Naive B cell (primary cell): ENCODE results near the gene CCDC47. TPM values are rescaled to one million over a fixed set of nuclear protein-coding genes. Genes with fewer than 3 reads are reported as not detected.
"Not testable (repeated sequence)": the region's sequence is repeated elsewhere in the genome, so short reads cannot be mapped to it uniquely, and the experiment has no call there.

ENCODE experiments used
- ATAC-seq, 2 donors: fragments of 150-1000 bp; cut with Tn5 transposase; 2 replicates each; pipeline ENCODE4 v1.10.0; 2021; ENCODE audit warnings: low read depth in 2 of 2, mild to moderate bottlenecking in 2 of 2, moderate library complexity in 2 of 2
- DNase-seq: peaks from one replicate; pipeline ENCODE4 v3.0.0; 2022
- H3K27ac Mint-ChIP-seq, 6 donors: one replicate each; pipeline ENCODE4 v1.8.0; 2020 to 2022; ENCODE audit warnings: mild to moderate bottlenecking in 6 of 6, mixed read lengths in 6 of 6, moderate library complexity in 5 of 6, inconsistent platforms in 2 of 6
- H3K27me3 Mint-ChIP-seq, 3 donors: one replicate each; pipeline ENCODE4 v1.8.0; 2021 to 2022; ENCODE audit warnings: mixed read lengths in 3 of 3, mild to moderate bottlenecking in 1 of 3
- H3K36me3 Mint-ChIP-seq, 2 donors: one replicate each; pipeline ENCODE4 v1.8.0; 2020 to 2022; ENCODE audit warnings: mixed read lengths in 2 of 2, inconsistent platforms in 1 of 2, mild to moderate bottlenecking in 1 of 2
- H3K4me1 Mint-ChIP-seq, 3 donors: one replicate each; pipeline ENCODE4 v1.8.0; 2020 to 2022; ENCODE audit warnings: mixed read lengths in 3 of 3, inconsistent platforms in 1 of 3, mild to moderate bottlenecking in 1 of 3, moderate library complexity in 1 of 3
- H3K4me3 Mint-ChIP-seq, 8 donors: one replicate each; pipeline ENCODE4 v1.8.0; 2020 to 2022; ENCODE audit warnings: mild to moderate bottlenecking in 8 of 8, mixed read lengths in 8 of 8, moderate library complexity in 8 of 8, inconsistent platforms in 2 of 8
- H3K9me3 Mint-ChIP-seq, 7 donors: one replicate each; pipeline ENCODE4 v1.8.0; 2020 to 2022; ENCODE audit warnings: mixed read lengths in 7 of 7, mild to moderate bottlenecking in 5 of 7, inconsistent platforms in 2 of 7, moderate library complexity in 1 of 7
- polyA plus RNA-seq, 6 donors: library from polyadenylated mRNA; unstranded; fragments of 300-500 nt; fragmentation: Illumina TruSeq; gene quantifications; one replicate each; pipeline ENCODE4 v1.2.3, GENCODE V29; 2021; ENCODE audit warnings: low read depth in 6 of 6

The CCDC47 gene
- polyA plus RNA-seq, 6 donors from 2014 or later: 27.1 to 46.1 (median 36.3) TPM

DNA sequence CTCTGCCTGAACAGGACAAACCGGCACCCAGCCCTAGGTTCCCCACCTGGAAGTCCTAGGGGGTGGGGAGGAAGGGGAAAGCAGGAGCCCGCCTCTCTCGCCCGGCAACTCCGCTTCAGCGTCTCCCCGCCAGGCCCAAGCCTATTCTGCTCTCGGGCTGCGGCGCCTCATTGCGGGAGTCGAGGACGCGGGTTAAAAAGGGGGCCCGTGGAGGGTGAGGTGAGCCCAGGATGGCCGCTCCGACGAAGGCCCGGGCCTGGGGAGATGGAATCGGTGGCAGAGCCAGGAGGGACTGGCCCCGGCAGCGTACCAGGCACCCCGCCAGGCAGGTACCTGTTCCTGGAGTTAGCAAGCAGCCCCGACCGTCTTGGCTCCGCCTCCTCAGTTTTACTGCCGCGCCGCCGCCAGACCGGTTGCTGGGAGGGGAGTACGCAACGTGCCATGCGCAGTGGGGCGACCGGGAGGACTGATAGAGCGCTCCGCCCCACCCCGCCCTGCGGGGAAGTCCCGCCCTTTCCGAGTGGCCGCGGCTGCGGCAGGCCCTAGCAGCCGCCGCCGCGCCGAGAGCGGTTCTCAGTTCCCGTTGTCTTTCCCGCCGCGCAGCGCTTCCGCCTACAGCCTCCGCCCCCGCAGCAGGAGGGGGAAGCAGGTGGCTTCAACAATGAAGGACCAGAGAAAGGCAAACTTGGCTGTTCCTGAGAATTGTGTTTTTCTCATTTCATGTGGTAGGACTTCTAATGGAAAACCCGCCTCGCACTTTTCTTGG lies 31.8 kb downstream of the CCDC47 start, which contains the start of gene STRADA:
STRADA (minus strand) TSS at position 392 of the 766 bp plus-strand sequence. CDS start 13,430 bp downstream, outside the sequence.
- Mint-ChIP-seq H3K36me3 (no peaks in the 10 kb centered on the region), H3K9me3 (no peaks in the 10 kb centered on the region), H3K4me1 (peaks cover 12 to 33% (median 26%) of the 10 kb centered on the region in 3 donors), H3K27me3 (no peaks in the 10 kb centered on the region), H3K27ac (peak within 1 kb of the TSS; percentile 94 to 100 (median 98)), H3K4me3 (peak within 1 kb of the TSS; percentile 83 to 99 (median 92))
- ATAC-seq (peak; percentile 79 to 81), DNase-seq (peak; percentile 99)

DNA sequence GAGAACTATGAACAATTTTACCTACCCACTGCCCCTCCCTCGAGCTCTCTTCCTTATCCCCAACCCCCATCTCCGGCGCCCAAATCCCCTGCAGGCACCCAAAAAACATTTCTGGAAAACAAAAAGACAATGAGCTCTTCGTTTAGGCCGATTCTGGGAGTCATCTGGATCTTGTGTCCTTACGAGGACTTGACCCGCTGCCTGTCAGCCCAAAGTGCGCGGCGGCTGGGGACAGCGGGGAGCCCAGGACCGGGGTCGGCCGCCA lies 32.3 kb downstream of the CCDC47 start:
- DNase-seq (no peak), ATAC-seq (peak in 1 of 2 donors; percentile 0)
- H3K9me3 Mint-ChIP-seq: no peaks in the 10 kb centered on the region
- H3K36me3 Mint-ChIP-seq: no peaks in the 10 kb centered on the region
- H3K27ac Mint-ChIP-seq: peak overlapping the region; percentile 94 to 100 (median 96)
- peak overlapping the region; percentile 83 to 99 (median 92) for H3K4me3 Mint-ChIP-seq
- peaks cover 12 to 33% (median 31%) of the 10 kb centered on the region in 3 donors for H3K4me1 Mint-ChIP-seq
- H3K27me3 Mint-ChIP-seq: no peaks in the 10 kb centered on the region

DNA sequence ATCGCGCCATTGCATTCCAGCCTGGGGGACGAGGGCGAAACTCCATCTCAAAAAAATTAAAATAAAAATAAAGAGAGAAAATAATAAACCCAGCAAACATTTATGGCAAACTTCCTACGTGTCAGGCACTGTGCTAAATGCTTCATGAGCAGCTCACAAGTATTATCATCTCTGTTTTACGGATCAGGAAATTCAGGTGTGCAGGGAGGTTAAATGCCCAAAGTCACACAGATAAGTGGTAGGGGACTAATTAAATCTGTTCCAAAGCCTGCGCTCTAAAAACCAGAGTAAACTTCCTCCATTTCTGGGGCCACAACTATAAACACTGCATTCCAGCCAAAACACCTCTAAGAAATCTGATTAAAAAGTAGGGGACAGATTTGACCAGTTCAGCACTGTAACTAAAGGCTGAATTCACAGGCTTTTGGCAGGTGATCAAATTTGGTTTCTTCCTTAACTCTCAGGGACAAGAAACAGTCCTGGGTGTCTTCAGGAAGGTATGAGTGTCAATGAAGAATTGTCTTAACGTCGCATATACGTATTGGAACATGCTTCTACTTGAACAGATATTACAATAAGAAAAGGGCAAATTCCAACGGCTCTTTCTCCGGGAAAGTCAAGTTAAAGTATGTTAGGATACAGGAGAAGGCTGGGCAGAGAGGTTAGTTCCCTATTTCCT lies 32.8 kb downstream of the CCDC47 start:
- Mint-ChIP-seq H3K27me3 (no peaks in the 10 kb centered on the region), H3K36me3 (no peaks in the 10 kb centered on the region), H3K4me1 (peaks cover 12 to 33% (median 31%) of the 10 kb centered on the region in 3 donors), H3K27ac (peak overlapping the region; percentile 79 to 100 (median 96)), H3K4me3 (peak overlapping the region; percentile 83 to 99 (median 92)), H3K9me3 (no peaks in the 10 kb centered on the region)
- DNase-seq (no peak), ATAC-seq (no peak)

DNA sequence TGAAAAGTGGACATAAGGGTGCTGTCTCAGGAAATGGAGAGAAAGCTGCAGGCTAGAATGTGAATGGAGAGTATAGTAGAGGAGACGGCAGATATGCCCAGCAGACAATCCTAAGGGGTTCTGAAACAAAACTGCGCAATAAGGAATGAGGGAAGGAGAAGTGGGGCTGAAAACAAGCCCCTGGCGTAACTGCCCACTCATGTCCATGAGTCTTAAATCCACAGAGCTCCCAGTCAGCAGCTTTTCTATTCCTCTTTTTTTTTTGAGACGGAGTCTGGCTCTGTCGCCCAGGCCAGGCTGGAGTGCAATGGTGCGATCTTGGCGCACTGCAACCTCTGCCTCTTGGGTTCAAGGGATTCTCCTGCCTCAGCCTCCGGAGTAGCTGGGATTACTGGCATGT lies 37.7 kb downstream of the CCDC47 start:
- no peaks in the 10 kb centered on the region for H3K9me3 Mint-ChIP-seq
- peaks cover 4 to 15% (median 13%) of the 10 kb centered on the region in 3 donors for H3K4me1 Mint-ChIP-seq
- DNase-seq: no peak
- peak overlapping the region in 2 of 6 donors; percentile 37 to 66 for H3K27ac Mint-ChIP-seq
- no peak overlapping the region for H3K4me3 Mint-ChIP-seq
- ATAC-seq: no peak
- no peaks in the 10 kb centered on the region for H3K36me3 Mint-ChIP-seq
- no peaks in the 10 kb centered on the region for H3K27me3 Mint-ChIP-seq

DNA sequence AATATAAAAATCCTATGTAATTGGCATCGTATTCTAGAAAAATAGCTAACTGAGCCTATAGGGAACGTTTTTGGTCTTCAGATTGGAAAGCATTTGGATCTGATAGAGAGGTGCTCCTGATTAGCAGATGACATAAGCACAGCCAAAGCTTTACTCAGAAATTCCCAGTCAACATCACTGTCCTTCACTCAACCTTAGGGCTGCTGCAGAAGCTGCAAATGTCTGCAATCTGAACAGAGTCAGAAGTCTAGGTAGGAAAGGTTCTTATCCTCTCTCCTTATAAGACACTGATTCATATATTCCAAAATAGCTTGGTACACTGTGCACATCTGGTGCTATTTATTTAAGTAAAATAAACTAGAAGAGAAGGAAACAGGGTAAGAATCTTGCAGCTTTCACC lies 51.0 kb downstream of the CCDC47 start:
- no peak for DNase-seq
- H3K27me3 Mint-ChIP-seq: no peaks in the 10 kb centered on the region
- no peak overlapping the region for H3K4me3 Mint-ChIP-seq
- no peak for ATAC-seq
- H3K36me3 Mint-ChIP-seq: peaks cover 6 to 7% of the 10 kb centered on the region in 2 donors
- H3K4me1 Mint-ChIP-seq: peaks cover 0 to 4% (median 0%) of the 10 kb centered on the region in 3 donors
- H3K9me3 Mint-ChIP-seq: no peaks in the 10 kb centered on the region
- peak overlapping the region in 1 of 6 donors; percentile 42 for H3K27ac Mint-ChIP-seq

DNA sequence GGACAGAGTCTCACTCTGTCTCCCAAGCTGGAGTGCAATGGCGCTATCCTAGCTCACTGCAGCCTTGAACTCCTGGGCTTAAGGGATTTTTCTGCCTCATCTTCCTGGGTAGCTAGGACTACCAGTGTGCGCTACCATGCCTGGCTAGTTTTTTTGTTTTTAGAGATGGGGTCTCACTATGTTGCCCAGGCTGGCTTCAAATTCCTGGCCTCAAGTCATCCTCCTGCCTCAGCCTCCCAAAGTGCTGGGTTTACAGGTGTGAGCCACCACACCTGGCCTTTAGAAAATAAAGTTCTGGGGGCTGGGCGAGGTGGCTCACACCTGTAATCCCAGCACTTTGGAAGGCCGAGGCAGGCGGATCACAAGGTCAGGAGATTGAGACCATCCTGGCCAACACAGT lies 53.2 kb downstream of the CCDC47 start:
- H3K36me3 Mint-ChIP-seq: peaks cover 0 to 13% of the 10 kb centered on the region in 2 donors
- not testable (repeated sequence) for H3K4me1 Mint-ChIP-seq, ATAC-seq, H3K27ac Mint-ChIP-seq, H3K4me3 Mint-ChIP-seq, H3K27me3 Mint-ChIP-seq, DNase-seq, H3K9me3 Mint-ChIP-seq

DNA sequence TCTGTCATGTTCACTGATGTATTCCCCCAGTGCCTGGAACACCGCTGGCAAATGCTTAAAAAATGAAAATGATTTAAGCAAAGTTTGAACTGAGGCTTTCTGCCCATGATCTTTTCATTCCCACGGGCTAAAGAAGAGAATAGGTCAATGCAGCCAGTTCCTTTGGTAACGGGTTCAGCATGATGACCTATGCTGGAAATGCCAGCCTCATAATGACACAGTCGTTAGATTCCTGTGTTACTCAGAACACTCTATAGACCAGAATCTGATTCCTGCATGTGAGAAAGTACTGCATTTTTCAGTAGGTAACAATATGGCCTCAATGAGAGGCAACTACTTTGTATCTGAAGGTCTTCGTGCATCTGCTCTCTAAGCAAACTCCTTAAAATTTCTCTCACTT lies 54.4 kb downstream of the CCDC47 start:
- Mint-ChIP-seq H3K4me3 (no peak overlapping the region), H3K9me3 (no peaks in the 10 kb centered on the region), H3K4me1 (peaks cover 0 to 4% (median 0%) of the 10 kb centered on the region in 3 donors), H3K36me3 (peaks cover 0 to 13% of the 10 kb centered on the region in 2 donors), H3K27me3 (no peaks in the 10 kb centered on the region), H3K27ac (no peak overlapping the region)
- no peak for ATAC-seq
- no peak for DNase-seq

DNA sequence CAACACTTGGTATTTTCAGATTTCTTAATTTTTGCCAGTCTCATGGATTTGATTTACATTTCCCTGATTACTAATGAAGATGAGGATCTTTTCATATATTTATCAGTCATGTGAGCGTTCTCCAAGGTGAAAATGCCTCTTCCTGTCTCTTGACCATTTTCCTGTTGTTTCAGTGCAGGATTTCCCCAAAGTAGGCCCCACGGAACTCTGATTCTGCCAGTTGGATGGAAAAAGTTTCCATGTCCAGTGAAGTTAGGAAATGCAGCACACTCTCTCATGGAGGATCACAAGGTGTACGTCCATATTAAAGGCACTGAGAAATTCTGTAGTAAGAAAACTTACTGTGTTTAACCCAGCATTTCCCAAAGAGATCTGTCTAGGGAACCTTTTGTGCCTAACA lies 57.0 kb downstream of the CCDC47 start:
- no peaks in the 10 kb centered on the region for H3K27me3 Mint-ChIP-seq
- no peak overlapping the region for H3K4me3 Mint-ChIP-seq
- peak overlapping the region in 2 of 6 donors; percentile 51 to 86 for H3K27ac Mint-ChIP-seq
- DNase-seq: no peak
- peaks cover 0 to 13% of the 10 kb centered on the region in 2 donors for H3K36me3 Mint-ChIP-seq
- H3K4me1 Mint-ChIP-seq: peaks cover 0 to 4% (median 2%) of the 10 kb centered on the region in 3 donors
- no peaks in the 10 kb centered on the region for H3K9me3 Mint-ChIP-seq
- no peak for ATAC-seq

DNA sequence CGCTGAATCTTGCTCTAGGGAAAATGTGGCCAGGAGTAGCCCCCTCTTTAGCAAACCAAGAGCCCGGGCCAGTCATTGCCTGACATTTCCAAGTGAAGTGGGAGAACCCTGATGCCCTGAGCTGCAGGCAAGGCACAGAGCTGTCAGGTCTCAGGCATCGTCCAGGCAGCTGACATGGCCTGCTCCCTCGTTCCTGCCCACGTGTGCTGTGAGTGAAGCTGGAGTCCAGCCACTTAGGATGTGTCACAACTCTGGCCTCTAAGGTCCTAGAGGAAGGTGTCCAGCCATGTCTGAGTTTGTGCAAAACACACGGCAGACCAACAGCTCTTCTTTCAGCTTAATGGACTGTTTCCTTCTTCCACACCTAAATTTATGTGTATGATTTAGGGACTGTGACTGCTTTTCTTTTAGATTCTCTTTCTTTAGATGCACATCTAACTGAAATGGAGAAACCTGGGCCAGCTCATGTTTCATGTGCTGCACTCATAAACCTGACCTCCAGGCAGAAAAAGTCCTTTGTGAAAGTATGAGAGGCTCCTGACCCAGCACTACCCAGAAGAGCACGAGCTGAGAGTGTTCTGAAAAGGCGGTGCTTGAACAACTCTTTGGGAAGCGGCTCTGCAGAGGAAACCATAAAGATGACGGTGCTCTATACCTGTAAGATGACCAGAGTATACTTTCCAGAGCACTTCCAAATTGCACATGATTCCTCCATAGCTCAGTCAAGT lies 58.7 kb downstream of the CCDC47 start:
- peaks cover 8 to 13% (median 11%) of the 10 kb centered on the region in 3 donors for H3K4me1 Mint-ChIP-seq
- peaks cover 0 to 13% of the 10 kb centered on the region in 2 donors for H3K36me3 Mint-ChIP-seq
- H3K27me3 Mint-ChIP-seq: no peaks in the 10 kb centered on the region
- DNase-seq: no peak
- no peak for ATAC-seq
- peak overlapping the region in 2 of 6 donors; percentile 30 to 39 for H3K27ac Mint-ChIP-seq
- no peaks in the 10 kb centered on the region for H3K9me3 Mint-ChIP-seq
- H3K4me3 Mint-ChIP-seq: no peak overlapping the region

DNA sequence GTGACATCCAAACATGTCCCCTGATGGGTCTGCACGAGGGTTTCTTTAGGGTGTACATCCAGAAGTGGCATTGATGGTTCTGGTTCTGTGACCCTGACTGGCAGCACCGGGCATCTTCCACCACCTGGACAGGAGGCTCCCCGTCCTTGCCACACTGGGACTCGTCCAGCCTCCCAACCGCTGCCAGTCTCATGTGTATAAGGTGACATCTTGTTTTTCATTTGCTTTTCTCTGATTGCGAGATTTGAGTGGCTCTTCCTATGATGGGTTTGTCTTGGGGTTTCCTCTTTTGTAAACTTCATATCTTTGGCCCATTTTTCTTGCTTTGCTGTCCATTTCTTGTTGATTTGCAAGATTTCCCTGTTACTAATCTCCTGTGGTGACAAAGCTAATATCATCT lies 64.3 kb downstream of the CCDC47 start:
- no peak for ATAC-seq

DNA sequence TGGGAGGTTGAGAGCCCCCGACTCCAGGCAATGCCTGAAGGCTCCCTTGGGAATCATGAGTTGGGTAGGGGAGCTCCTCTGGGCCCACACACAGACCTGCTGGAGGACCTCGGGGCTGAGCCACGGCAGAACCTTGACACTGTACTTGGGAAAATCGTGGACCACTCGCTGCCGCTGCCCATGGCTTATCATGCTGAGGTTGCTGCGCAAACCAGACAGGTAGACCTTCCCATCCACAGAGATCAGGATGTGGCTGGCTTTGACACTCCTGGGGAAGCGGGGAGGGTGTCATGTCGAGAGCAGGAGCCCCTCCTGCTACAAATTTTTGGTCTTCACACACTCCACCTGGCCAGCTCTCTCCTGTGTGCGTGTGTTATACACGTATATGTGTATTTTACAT lies 66.2 kb downstream of the CCDC47 start:
- Mint-ChIP-seq H3K4me1 (peaks cover 48 to 74% (median 66%) of the 10 kb centered on the region in 3 donors), H3K27me3 (no peaks in the 10 kb centered on the region), H3K4me3 (no peak overlapping the region), H3K9me3 (no peaks in the 10 kb centered on the region), H3K27ac (peak overlapping the region in 4 of 6 donors; percentile 32 to 89 (median 68)), H3K36me3 (peaks cover 0 to 8% of the 10 kb centered on the region in 2 donors)
- DNase-seq: no peak
- no peak for ATAC-seq

More for the DNA sequence above, 64.3 kb downstream of the CCDC47 start:
- Mint-ChIP-seq H3K9me3 (no peaks in the 10 kb centered on the region), H3K4me3 (peak overlapping the region in 2 of 8 donors; percentile 19 to 35), H3K27ac (peak overlapping the region; percentile 12 to 86 (median 76)), H3K27me3 (no peaks in the 10 kb centered on the region), H3K4me1 (peaks cover 32 to 57% (median 47%) of the 10 kb centered on the region in 3 donors), H3K36me3 (no peaks in the 10 kb centered on the region)
- no peak for DNase-seq

DNA sequence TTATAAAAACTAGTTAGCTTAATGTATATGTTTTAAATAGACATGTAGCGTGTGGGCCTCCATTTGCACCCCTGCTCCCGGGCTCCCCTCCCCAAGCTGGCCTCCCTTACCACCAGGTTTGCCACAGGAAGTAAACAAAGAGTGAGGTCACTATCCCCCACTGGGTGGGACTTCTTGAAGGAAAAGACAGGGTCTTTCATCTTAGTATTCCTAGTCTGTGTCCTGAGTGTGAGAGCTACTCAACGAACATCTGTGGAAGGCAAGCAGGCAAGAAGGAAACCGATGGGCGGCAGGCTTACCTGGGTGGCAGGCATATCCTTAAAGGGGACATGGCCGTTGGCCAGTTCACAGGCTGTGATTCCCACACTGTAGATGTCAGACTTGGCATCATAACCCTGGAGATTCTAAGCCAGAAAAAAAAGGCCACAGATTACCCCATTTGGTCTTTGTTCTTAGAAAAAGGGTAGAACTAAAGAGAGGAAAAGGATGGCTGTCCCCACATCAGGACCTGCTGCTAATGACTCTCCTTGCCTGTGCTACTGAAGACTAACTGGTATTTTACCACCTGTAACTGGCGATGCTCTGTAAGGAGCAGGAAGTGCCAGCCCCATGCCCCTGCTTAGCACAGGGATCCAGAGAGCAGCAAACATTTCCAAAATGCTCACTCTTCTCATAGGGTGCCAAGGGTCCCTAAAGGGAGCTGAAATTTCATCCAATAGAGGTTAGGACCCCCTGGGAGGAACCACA lies 66.9 kb downstream of the CCDC47 start:
- no peaks in the 10 kb centered on the region for H3K27me3 Mint-ChIP-seq
- peak overlapping the region in 4 of 8 donors; percentile 39 to 68 (median 62) for H3K4me3 Mint-ChIP-seq
- ATAC-seq (no peak), DNase-seq (no peak)
- H3K4me1 Mint-ChIP-seq: peaks cover 53 to 81% (median 73%) of the 10 kb centered on the region in 3 donors
- H3K36me3 Mint-ChIP-seq: peaks cover 0 to 8% of the 10 kb centered on the region in 2 donors
- H3K9me3 Mint-ChIP-seq: no peaks in the 10 kb centered on the region
- peak overlapping the region; percentile 18 to 89 (median 82) for H3K27ac Mint-ChIP-seq

DNA sequence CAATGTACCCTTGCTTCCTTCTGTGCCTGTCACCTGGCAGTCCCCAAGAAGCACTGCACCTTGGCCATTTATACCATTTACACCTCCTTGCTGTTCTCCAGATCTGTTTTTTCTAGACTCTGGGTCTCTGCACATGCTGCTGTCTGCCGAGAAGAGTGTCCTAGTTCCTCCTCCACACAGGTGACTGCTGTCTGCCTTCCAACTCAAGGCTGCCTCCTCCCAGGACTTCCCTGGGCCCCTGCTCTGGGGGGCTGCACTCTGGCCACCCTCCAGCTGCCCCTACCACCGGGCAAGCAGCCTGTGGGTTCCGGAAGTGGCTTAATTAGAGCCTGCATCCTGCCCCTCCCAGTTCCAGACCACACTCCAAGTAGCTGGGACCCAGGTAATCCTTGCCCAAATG lies 67.7 kb downstream of the CCDC47 start:
- DNase-seq: no peak
- peak overlapping the region in 5 of 8 donors; percentile 27 to 78 (median 69) for H3K4me3 Mint-ChIP-seq
- no peaks in the 10 kb centered on the region for H3K9me3 Mint-ChIP-seq
- no peaks in the 10 kb centered on the region for H3K27me3 Mint-ChIP-seq
- ATAC-seq: no peak
- peaks cover 0 to 8% of the 10 kb centered on the region in 2 donors for H3K36me3 Mint-ChIP-seq
- peaks cover 56 to 82% (median 78%) of the 10 kb centered on the region in 3 donors for H3K4me1 Mint-ChIP-seq
- H3K27ac Mint-ChIP-seq: peak overlapping the region in 5 of 6 donors; percentile 41 to 89 (median 82)
